Measurements from ENCODE around the gene CHP1. TPM values are rescaled to one million over a fixed set of nuclear protein-coding genes. Genes with fewer than 3 reads are reported as not detected.

Gene CHP1
- total RNA-seq = 44.9 TPM

GRCh38 chr15:41230650-41231421 lies at the start of gene CHP1, which contains the start of gene EXD1:
Gene CHP1 (plus strand): TSS chr15:41231268. CDS start chr15:41231383, 115 bp downstream.
Gene EXD1 (minus strand): TSS chr15:41230757. CDS start chr15:41226575, 4,182 bp downstream.
- Histone ChIP-seq H3K4me3 (ENCODE audit: low read length in 3 of 3) (peak within 1 kb of the TSS; percentile 68 to 97 (median 97)), H3K36me3 (ENCODE audit: control insufficient read depth in 3 of 3, insufficient read depth in 3 of 3, low read length in 3 of 3) (no peaks in the 10 kb centered on the region), H3K27ac (ENCODE audit: low read depth, low read length) (peak within 1 kb of the TSS; percentile 95), H3K4me1 (ENCODE audit: control insufficient read depth in 3 of 3, insufficient read depth in 3 of 3, low read length in 3 of 3) (peaks cover 22 to 30% (median 23%) of the 10 kb centered on the region in 3 donors), H3K27me3 (ENCODE audit: control insufficient read depth in 3 of 3, insufficient read depth in 3 of 3, low read length in 3 of 3) (no peaks in the 10 kb centered on the region), H3K9ac (ENCODE audit: low read depth in 1 of 3, low read length in 3 of 3) (peak within 1 kb of the TSS; percentile 88 to 97 (median 97)), H3K9me3 (ENCODE audit: control insufficient read depth in 3 of 3, low read length in 3 of 3) (no peaks in the 10 kb centered on the region)

- H3K9ac ChIP-seq (ENCODE audit: low read depth in 1 of 3, low read length in 3 of 3) = no peak overlapping the region
- H3K4me1 ChIP-seq (ENCODE audit: control insufficient read depth in 3 of 3, insufficient read depth in 3 of 3, low read length in 3 of 3) = no peaks in the 10 kb centered on the region
- H3K36me3 ChIP-seq (ENCODE audit: control insufficient read depth in 3 of 3, insufficient read depth in 3 of 3, low read length in 3 of 3) = no peaks in the 10 kb centered on the region
- no peak overlapping the region for H3K27ac ChIP-seq (ENCODE audit: low read depth, low read length)
- H3K9me3 ChIP-seq (ENCODE audit: control insufficient read depth in 3 of 3, low read length in 3 of 3) = no peaks in the 10 kb centered on the region
- no peaks in the 10 kb centered on the region for H3K27me3 ChIP-seq (ENCODE audit: control insufficient read depth in 3 of 3, insufficient read depth in 3 of 3, low read length in 3 of 3)
- no peak overlapping the region for H3K4me3 ChIP-seq (ENCODE audit: low read length in 3 of 3)
Observed at GRCh38 chr15:41182266-41182665, 48.8 kb upstream of the CHP1 start.

GRCh38 chr15:41183581-41183980 lies 47.5 kb upstream of the CHP1 start:
- Histone ChIP-seq H3K4me3 (ENCODE audit: low read length in 3 of 3) (no peak overlapping the region), H3K27ac (ENCODE audit: low read depth, low read length) (no peak overlapping the region), H3K9me3 (ENCODE audit: control insufficient read depth in 3 of 3, low read length in 3 of 3) (no peaks in the 10 kb centered on the region), H3K4me1 (ENCODE audit: control insufficient read depth in 3 of 3, insufficient read depth in 3 of 3, low read length in 3 of 3) (no peaks in the 10 kb centered on the region), H3K36me3 (ENCODE audit: control insufficient read depth in 3 of 3, insufficient read depth in 3 of 3, low read length in 3 of 3) (no peaks in the 10 kb centered on the region), H3K9ac (ENCODE audit: low read depth in 1 of 3, low read length in 3 of 3) (no peak overlapping the region), H3K27me3 (ENCODE audit: control insufficient read depth in 3 of 3, insufficient read depth in 3 of 3, low read length in 3 of 3) (no peaks in the 10 kb centered on the region)

GRCh38 chr15:41194444-41194843 lies 36.6 kb upstream of the CHP1 start:
- no peaks in the 10 kb centered on the region for H3K36me3 ChIP-seq (ENCODE audit: control insufficient read depth in 3 of 3, insufficient read depth in 3 of 3, low read length in 3 of 3)
- H3K4me3 ChIP-seq (ENCODE audit: low read length in 3 of 3) = no peak overlapping the region

GRCh38 chr15:41199470-41199869 lies 31.6 kb upstream of the CHP1 start:
- H3K9me3 ChIP-seq (ENCODE audit: control insufficient read depth in 3 of 3, low read length in 3 of 3) = no peaks in the 10 kb centered on the region
- no peaks in the 10 kb centered on the region for H3K36me3 ChIP-seq (ENCODE audit: control insufficient read depth in 3 of 3, insufficient read depth in 3 of 3, low read length in 3 of 3)
- H3K4me3 ChIP-seq (ENCODE audit: low read length in 3 of 3) = no peak overlapping the region
- no peaks in the 10 kb centered on the region for H3K4me1 ChIP-seq (ENCODE audit: control insufficient read depth in 3 of 3, insufficient read depth in 3 of 3, low read length in 3 of 3)
- no peak overlapping the region for H3K27ac ChIP-seq (ENCODE audit: low read depth, low read length)
- H3K9ac ChIP-seq (ENCODE audit: low read depth in 1 of 3, low read length in 3 of 3) = no peak overlapping the region
- no peaks in the 10 kb centered on the region for H3K27me3 ChIP-seq (ENCODE audit: control insufficient read depth in 3 of 3, insufficient read depth in 3 of 3, low read length in 3 of 3)

More at GRCh38 chr15:41194444-41194843, 36.6 kb upstream of the CHP1 start:
- H3K9ac ChIP-seq (ENCODE audit: low read depth in 1 of 3, low read length in 3 of 3) = no peak overlapping the region
- H3K9me3 ChIP-seq (ENCODE audit: control insufficient read depth in 3 of 3, low read length in 3 of 3) = no peaks in the 10 kb centered on the region
- no peak overlapping the region for H3K27ac ChIP-seq (ENCODE audit: low read depth, low read length)
- H3K27me3 ChIP-seq (ENCODE audit: control insufficient read depth in 3 of 3, insufficient read depth in 3 of 3, low read length in 3 of 3) = peaks cover 0 to 6% (median 0%) of the 10 kb centered on the region in 3 donors
- no peaks in the 10 kb centered on the region for H3K4me1 ChIP-seq (ENCODE audit: control insufficient read depth in 3 of 3, insufficient read depth in 3 of 3, low read length in 3 of 3)

GRCh38 chr15:41203395-41203794 lies 27.7 kb upstream of the CHP1 start:
- Histone ChIP-seq H3K9me3 (ENCODE audit: control insufficient read depth in 3 of 3, low read length in 3 of 3) (no peaks in the 10 kb centered on the region), H3K27me3 (ENCODE audit: control insufficient read depth in 3 of 3, insufficient read depth in 3 of 3, low read length in 3 of 3) (no peaks in the 10 kb centered on the region), H3K27ac (ENCODE audit: low read depth, low read length) (no peak overlapping the region), H3K4me1 (ENCODE audit: control insufficient read depth in 3 of 3, insufficient read depth in 3 of 3, low read length in 3 of 3) (no peaks in the 10 kb centered on the region), H3K9ac (ENCODE audit: low read depth in 1 of 3, low read length in 3 of 3) (no peak overlapping the region), H3K36me3 (ENCODE audit: control insufficient read depth in 3 of 3, insufficient read depth in 3 of 3, low read length in 3 of 3) (no peaks in the 10 kb centered on the region), H3K4me3 (ENCODE audit: low read length in 3 of 3) (no peak overlapping the region)

GRCh38 chr15:41205315-41205714 lies 25.8 kb upstream of the CHP1 start:
- H3K27me3 ChIP-seq (ENCODE audit: control insufficient read depth in 3 of 3, insufficient read depth in 3 of 3, low read length in 3 of 3) = peaks cover 0 to 5% (median 0%) of the 10 kb centered on the region in 3 donors

GRCh38 chr15:41207687-41208448 lies 23.2 kb upstream of the CHP1 start:
- no peaks in the 10 kb centered on the region for H3K36me3 ChIP-seq (ENCODE audit: control insufficient read depth in 3 of 3, insufficient read depth in 3 of 3, low read length in 3 of 3)
- H3K4me3 ChIP-seq (ENCODE audit: low read length in 3 of 3) = no peak overlapping the region
- no peak overlapping the region for H3K9ac ChIP-seq (ENCODE audit: low read depth in 1 of 3, low read length in 3 of 3)
- H3K27me3 ChIP-seq (ENCODE audit: control insufficient read depth in 3 of 3, insufficient read depth in 3 of 3, low read length in 3 of 3) = peaks cover 0 to 5% (median 0%) of the 10 kb centered on the region in 3 donors
- no peaks in the 10 kb centered on the region for H3K9me3 ChIP-seq (ENCODE audit: control insufficient read depth in 3 of 3, low read length in 3 of 3)
- H3K27ac ChIP-seq (ENCODE audit: low read depth, low read length) = no peak overlapping the region
- no peaks in the 10 kb centered on the region for H3K4me1 ChIP-seq (ENCODE audit: control insufficient read depth in 3 of 3, insufficient read depth in 3 of 3, low read length in 3 of 3)

More at GRCh38 chr15:41205315-41205714, 25.8 kb upstream of the CHP1 start:
- no peaks in the 10 kb centered on the region for H3K36me3 ChIP-seq (ENCODE audit: control insufficient read depth in 3 of 3, insufficient read depth in 3 of 3, low read length in 3 of 3)
- H3K9ac ChIP-seq (ENCODE audit: low read depth in 1 of 3, low read length in 3 of 3) = no peak overlapping the region
- H3K4me3 ChIP-seq (ENCODE audit: low read length in 3 of 3) = no peak overlapping the region
- H3K9me3 ChIP-seq (ENCODE audit: control insufficient read depth in 3 of 3, low read length in 3 of 3) = no peaks in the 10 kb centered on the region
- H3K27ac ChIP-seq (ENCODE audit: low read depth, low read length) = no peak overlapping the region
- no peaks in the 10 kb centered on the region for H3K4me1 ChIP-seq (ENCODE audit: control insufficient read depth in 3 of 3, insufficient read depth in 3 of 3, low read length in 3 of 3)

- Histone ChIP-seq H3K4me1 (ENCODE audit: control insufficient read depth in 3 of 3, insufficient read depth in 3 of 3, low read length in 3 of 3) (no peaks in the 10 kb centered on the region), H3K4me3 (ENCODE audit: low read length in 3 of 3) (no peak overlapping the region), H3K27ac (ENCODE audit: low read depth, low read length) (no peak overlapping the region), H3K9me3 (ENCODE audit: control insufficient read depth in 3 of 3, low read length in 3 of 3) (no peaks in the 10 kb centered on the region), H3K27me3 (ENCODE audit: control insufficient read depth in 3 of 3, insufficient read depth in 3 of 3, low read length in 3 of 3) (peaks cover 3 to 4% (median 3%) of the 10 kb centered on the region in 3 donors), H3K36me3 (ENCODE audit: control insufficient read depth in 3 of 3, insufficient read depth in 3 of 3, low read length in 3 of 3) (no peaks in the 10 kb centered on the region), H3K9ac (ENCODE audit: low read depth in 1 of 3, low read length in 3 of 3) (no peak overlapping the region)
Observed at GRCh38 chr15:41215708-41216107, 15.4 kb upstream of the CHP1 start.

- Histone ChIP-seq H3K36me3 (ENCODE audit: control insufficient read depth in 3 of 3, insufficient read depth in 3 of 3, low read length in 3 of 3) (no peaks in the 10 kb centered on the region), H3K27me3 (ENCODE audit: control insufficient read depth in 3 of 3, insufficient read depth in 3 of 3, low read length in 3 of 3) (peaks cover 3 to 6% (median 3%) of the 10 kb centered on the region in 3 donors), H3K27ac (ENCODE audit: low read depth, low read length) (no peak overlapping the region), H3K4me1 (ENCODE audit: control insufficient read depth in 3 of 3, insufficient read depth in 3 of 3, low read length in 3 of 3) (no peaks in the 10 kb centered on the region), H3K4me3 (ENCODE audit: low read length in 3 of 3) (no peak overlapping the region), H3K9me3 (ENCODE audit: control insufficient read depth in 3 of 3, low read length in 3 of 3) (no peaks in the 10 kb centered on the region), H3K9ac (ENCODE audit: low read depth in 1 of 3, low read length in 3 of 3) (no peak overlapping the region)
Observed at GRCh38 chr15:41218851-41219250, 12.2 kb upstream of the CHP1 start.

Data from skeletal muscle tissue (tissue), 4 donors.